Esophagus squamous epithelium (tissue), 5 donors: ENCODE data around the gene ZNF586. TPM values are rescaled to one million over a fixed set of nuclear protein-coding genes. Genes with fewer than 3 reads are reported as not detected.

Experiments
- DNase-seq: peaks from one replicate; lab custom pipeline; 2025; lab: John Stamatoyannopoulos, UW
- H3K27ac ChIP-seq, 4 donors: fragments of 200-600 bp; sonication (generic); one replicate each; pipeline ENCODE4 v1.5.1; 2016 to 2019; ENCODE audit warnings: mild to moderate bottlenecking in 1 of 4
- H3K27me3 ChIP-seq, 4 donors: fragments of 200-600 bp; sonication (generic); 1 replicate in 3 of 4; 2 replicates in 1 of 4; pipeline versions ENCODE4 v1.5.1 to v1.6.0; 2017 to 2021; ENCODE audit warnings: antibody characterized with exemption in 1 of 4
- H3K36me3 ChIP-seq, 3 donors: fragments of 200-600 bp; sonication (generic); one replicate each; pipeline ENCODE4 v1.5.1; 2016 to 2019
- H3K4me1 ChIP-seq, 3 donors: fragments of 200-600 bp; sonication (generic); one replicate each; pipeline ENCODE4 v1.5.1; 2017 to 2019
- H3K4me3 ChIP-seq, 4 donors: fragments of 200-600 bp; sonication (generic); 1 replicate in 3 of 4; 2 replicates in 1 of 4; pipeline ENCODE4 v1.5.1; 2016 to 2019; ENCODE audit warnings: mild to moderate bottlenecking in 2 of 4, moderate library complexity in 1 of 4
- H3K9me3 ChIP-seq, 3 donors: fragments of 200-600 bp; sonication (generic); one replicate each; pipeline ENCODE4 v1.5.1; 2016 to 2019
- POLR2A ChIP-seq, 4 donors: fragments of 450-650 bp; IDR thresholded peaks; one replicate each; pipeline ENCODE4 v1.6.1; 2017; ENCODE audit warnings: antibody characterized with exemption in 4 of 4, mild to moderate bottlenecking in 4 of 4, moderate library complexity in 3 of 4
- WGBS, 2 donors: methylation state at CpG; one replicate each; pipeline ENCODE4 v1.1.5; 2018; 5-methylcytosine and 5-hydroxymethylcytosine counted together
- intact Hi-C: fragments of 100-400 bp; cut with DNase I; formaldehyde crosslinking; loops from one replicate; pipeline ENCODE4 v1.15.0; 2022
- total RNA-seq, 4 donors: library from RNA; depleted of rRNA; stranded (reverse); fragments of >200 nt; gene quantifications; one replicate each; pipeline ENCODE4 v1.1.0, GENCODE V29; 2016
- TF ChIP-seq, protein P1 (sequence below), 6 experiments: fragments of 450-650 bp in 4 of 6; fragments of 200-600 bp in 2 of 6; sonication (generic) in 2 of 6; IDR thresholded peaks; one replicate each; pipeline ENCODE4 v1.5.1; 2016 to 2019; ENCODE audit warnings: antibody characterized with exemption in 6 of 6, mild to moderate bottlenecking in 4 of 6, moderate library complexity in 4 of 6
- donor health status: DM: yes; HTN: yes; CAD: no.

The ZNF586 gene
- total RNA-seq, 4 donors from 2014 or later, result 8.1 to 30.5 (median 22.0) TPM

DNA sequence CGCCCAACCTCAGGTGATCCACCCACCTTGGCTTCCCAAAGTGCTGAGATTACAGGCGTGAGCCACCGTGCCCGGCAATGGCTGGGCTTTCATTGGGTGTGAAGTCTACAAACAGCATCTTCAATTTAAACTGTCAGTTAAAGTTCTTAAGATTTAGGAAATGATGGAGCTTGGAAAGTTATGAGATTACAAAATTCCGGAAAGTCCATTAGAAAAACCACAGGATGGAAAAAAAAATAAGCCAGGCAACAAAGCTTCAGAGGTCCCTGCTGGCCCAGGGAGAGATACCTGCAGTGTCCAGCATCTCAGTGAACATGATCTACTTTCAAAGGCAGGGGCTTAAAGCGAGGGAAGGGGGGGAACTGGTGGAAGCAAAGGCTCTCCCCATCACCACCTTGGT lies 56.0 kb downstream of the ZNF586 start:
- no peak for DNase-seq
- Histone ChIP-seq H3K9me3 (no peaks in the 10 kb centered on the region), H3K4me1 (peaks cover 4 to 47% (median 9%) of the 10 kb centered on the region in 3 donors), H3K4me3 (no peak overlapping the region), H3K27ac (no peak overlapping the region), H3K36me3 (peaks cover 0 to 40% (median 0%) of the 10 kb centered on the region in 3 donors), H3K27me3 (no peaks in the 10 kb centered on the region)
- no peak for TF ChIP-seq POLR2A (IDR thresholded peaks at IDR 0.05)
- TF ChIP-seq, protein P1, sequence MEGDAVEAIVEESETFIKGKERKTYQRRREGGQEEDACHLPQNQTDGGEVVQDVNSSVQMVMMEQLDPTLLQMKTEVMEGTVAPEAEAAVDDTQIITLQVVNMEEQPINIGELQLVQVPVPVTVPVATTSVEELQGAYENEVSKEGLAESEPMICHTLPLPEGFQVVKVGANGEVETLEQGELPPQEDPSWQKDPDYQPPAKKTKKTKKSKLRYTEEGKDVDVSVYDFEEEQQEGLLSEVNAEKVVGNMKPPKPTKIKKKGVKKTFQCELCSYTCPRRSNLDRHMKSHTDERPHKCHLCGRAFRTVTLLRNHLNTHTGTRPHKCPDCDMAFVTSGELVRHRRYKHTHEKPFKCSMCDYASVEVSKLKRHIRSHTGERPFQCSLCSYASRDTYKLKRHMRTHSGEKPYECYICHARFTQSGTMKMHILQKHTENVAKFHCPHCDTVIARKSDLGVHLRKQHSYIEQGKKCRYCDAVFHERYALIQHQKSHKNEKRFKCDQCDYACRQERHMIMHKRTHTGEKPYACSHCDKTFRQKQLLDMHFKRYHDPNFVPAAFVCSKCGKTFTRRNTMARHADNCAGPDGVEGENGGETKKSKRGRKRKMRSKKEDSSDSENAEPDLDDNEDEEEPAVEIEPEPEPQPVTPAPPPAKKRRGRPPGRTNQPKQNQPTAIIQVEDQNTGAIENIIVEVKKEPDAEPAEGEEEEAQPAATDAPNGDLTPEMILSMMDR (IDR thresholded peaks at IDR 0.05), result no peak
- intact Hi-C loops, result no loop called here
- whole genome bisulfite sequencing, 2 donors, result 88 to 93% methylated on average over 3 to 6 of the region's 6 CpGs

DNA sequence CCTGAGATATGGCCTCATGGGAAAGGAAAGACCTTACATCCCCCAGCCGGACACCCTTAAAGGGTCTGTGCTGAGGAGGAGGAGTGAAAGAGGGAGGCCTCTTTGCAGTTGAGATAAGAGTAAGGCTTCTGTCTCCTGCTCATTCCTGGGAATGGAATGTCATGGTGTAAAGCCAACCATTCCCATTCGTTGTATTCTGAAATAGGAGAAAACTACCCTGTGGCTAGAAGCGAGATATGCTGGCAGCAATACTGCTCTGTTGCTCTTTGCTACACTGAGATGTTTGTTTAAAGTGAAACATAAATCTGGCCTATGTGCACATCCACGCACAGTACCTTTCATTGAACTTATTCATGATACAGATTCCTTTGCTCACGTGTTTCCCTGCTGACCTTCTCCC lies 59.8 kb downstream of the ZNF586 start:
- intact Hi-C loops, result no loop called here
- Histone ChIP-seq H3K9me3 (no peaks in the 10 kb centered on the region), H3K4me1 (peaks cover 0 to 12% (median 0%) of the 10 kb centered on the region in 3 donors), H3K27ac (no peak overlapping the region), H3K36me3 (peaks cover 0 to 28% (median 0%) of the 10 kb centered on the region in 3 donors), H3K4me3 (no peak overlapping the region), H3K27me3 (no peaks in the 10 kb centered on the region)
- DNase-seq, result no peak
- 87 to 91% methylated on average over 4 to 5 of the region's 5 CpGs for WGBS, 2 donors
- TF ChIP-seq, protein P1 (IDR thresholded peaks at IDR 0.05), result no peak
- TF ChIP-seq POLR2A (IDR thresholded peaks at IDR 0.05), result no peak

DNA sequence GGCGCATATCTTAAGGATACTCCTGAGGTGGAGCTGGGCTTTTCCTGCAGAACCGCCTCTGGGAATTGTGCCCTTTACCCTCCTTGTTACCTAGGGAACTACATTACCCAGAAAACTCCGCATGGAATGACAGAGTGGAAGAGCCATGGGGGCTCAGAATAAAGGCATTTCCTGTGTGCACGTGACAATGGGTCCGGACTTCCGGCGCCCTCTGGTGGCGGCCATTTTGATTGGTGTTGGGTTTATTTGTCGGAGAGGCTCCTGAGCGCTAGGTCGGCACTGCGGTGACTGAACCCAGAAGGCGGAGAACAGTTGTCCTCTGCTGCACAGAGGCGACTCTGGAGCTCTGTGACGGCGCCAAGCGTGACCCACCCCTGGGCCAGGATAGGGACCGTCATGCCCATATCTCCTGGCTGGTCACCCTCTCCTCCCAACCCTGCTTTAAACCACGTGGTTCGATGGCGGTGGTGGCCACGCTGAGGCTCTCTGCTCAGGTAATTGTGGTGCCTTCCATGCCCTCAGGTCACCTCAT lies 60.7 kb downstream of the ZNF586 start, which contains the start of gene ZNF587B:
TSS of gene ZNF587B (plus strand) at position 229 of the 532 bp plus-strand sequence. CDS start at position 459, 230 bp downstream.
- Histone ChIP-seq H3K27ac (peak within 1 kb of the TSS in 3 of 4 donors; percentile 52 to 67 (median 66)), H3K9me3 (no peaks in the 10 kb centered on the region), H3K36me3 (peaks cover 0 to 27% (median 0%) of the 10 kb centered on the region in 3 donors), H3K4me3 (peak within 1 kb of the TSS; percentile 18 to 60 (median 46)), H3K27me3 (no peaks in the 10 kb centered on the region), H3K4me1 (peaks cover 0 to 12% (median 0%) of the 10 kb centered on the region in 3 donors)
- TF ChIP-seq, protein P1 (IDR thresholded peaks at IDR 0.05), result peak; percentile 14 to 44 (median 28)
- TF ChIP-seq POLR2A (IDR thresholded peaks at IDR 0.05), result no peak
- WGBS, 2 donors, result 31 to 57% methylated on average over 7 to 22 of the region's 22 CpGs
- intact Hi-C loops, result no loop called here
- no peak for DNase-seq

Other genes starting within 250 kb of the ZNF586 start
- 1 to 10 TPM; 1.3 to 4.8 (median 2.3) TPM for gene ZNF549, start 242.3 kb upstream of the ZNF586 start, total RNA-seq
- 1 to 10 TPM; 2.2 to 7.6 (median 3.1) TPM for gene ZNF550, start 209.8 kb upstream of the ZNF586 start, total RNA-seq
- 1 to 10 TPM; 1.6 to 6.5 (median 3.9) TPM for gene ZNF416, start 190.8 kb upstream of the ZNF586 start, total RNA-seq
- 1 to 10 TPM in 3 of 4 donors, under 1 TPM in 1; 0.38 to 4.6 (median 3.1) TPM for gene ZIK1, start 185.5 kb upstream of the ZNF586 start, total RNA-seq
- 1 to 10 TPM in 3 of 4 donors, under 1 TPM in 1; 0.70 to 3.9 (median 1.8) TPM for gene ZNF530, start 169.8 kb upstream of the ZNF586 start, total RNA-seq
- 10 to 100 TPM in 2 of 4 donors, 1 to 10 TPM in 2; 7.5 to 14.9 (median 10.4) TPM for gene ZNF134, start 155.4 kb upstream of the ZNF586 start, total RNA-seq
- 1 to 10 TPM; 2.9 to 7.7 (median 5.9) TPM for gene ZNF211, start 136.5 kb upstream of the ZNF586 start, total RNA-seq
- gene ZSCAN4, start 100.7 kb upstream of the ZNF586 start, total RNA-seq, result not detected
- 10 to 100 TPM in 1 of 4 donors, 1 to 10 TPM in 3; 2.3 to 14.5 (median 5.8) TPM for gene ZNF551, start 87.7 kb upstream of the ZNF586 start, total RNA-seq
- gene ZNF154, start 60.5 kb upstream of the ZNF586 start, total RNA-seq, result 1 to 10 TPM in 2 of 4 donors, under 1 TPM in 2; 0.15 to 2.5 (median 0.94) TPM
- 1 to 10 TPM; 1.3 to 4.2 (median 1.5) TPM for gene ZNF671, start 42.1 kb upstream of the ZNF586 start, total RNA-seq
- 10 to 100 TPM in 1 of 4 donors, 1 to 10 TPM in 3; 7.9 to 11.6 (median 8.7) TPM for gene ZNF776, start 22.9 kb upstream of the ZNF586 start, total RNA-seq
- 10 to 100 TPM in 2 of 4 donors, 1 to 10 TPM in 2; 5.2 to 15.3 (median 12.3) TPM for gene ZNF552, start 45.2 kb downstream of the ZNF586 start, total RNA-seq
- 10 to 100 TPM in 2 of 4 donors, 1 to 10 TPM in 2; 5.3 to 25.0 (median 13.3) TPM for gene ZNF587B, start 60.6 kb downstream of the ZNF586 start, total RNA-seq
- gene ZNF587, start 80.2 kb downstream of the ZNF586 start, total RNA-seq, result 10 to 100 TPM; 13.2 to 27.5 (median 16.3) TPM
- gene ZNF814, start 119.4 kb downstream of the ZNF586 start, total RNA-seq, result 10 to 100 TPM in 1 of 4 donors, 1 to 10 TPM in 3; 3.0 to 12.6 (median 5.0) TPM
- 10 to 100 TPM in 1 of 4 donors, 1 to 10 TPM in 3; 4.3 to 11.1 (median 6.1) TPM for gene ZNF417, start 146.9 kb downstream of the ZNF586 start, total RNA-seq
- gene ZNF418, start 165.7 kb downstream of the ZNF586 start, total RNA-seq, result 1 to 10 TPM; 1.4 to 9.5 (median 3.5) TPM
- gene ZNF256, start 178.0 kb downstream of the ZNF586 start, total RNA-seq, result 1 to 10 TPM; 1.7 to 6.3 (median 2.4) TPM
- gene C19orf18, start 204.9 kb downstream of the ZNF586 start, total RNA-seq, result under 1 TPM in 2 of 4 donors, not detected in 2; 0.44 to 0.57 TPM
- gene ZNF606, start 233.1 kb downstream of the ZNF586 start, total RNA-seq, result 10 to 100 TPM in 1 of 4 donors, 1 to 10 TPM in 3; 7.2 to 13.0 (median 8.1) TPM